ENCODE data around the gene CEND1.

The CEND1 gene

GRCh38 chr11:777288-778255 lies 12.3 kb downstream of the CEND1 start, which contains the start of gene GATD1:
TSS of gene GATD1 (minus strand) at chr11:777487. CDS start at chr11:777462, 25 bp downstream.
- peak; percentile 95 for DNase-seq

- no peak for DNase-seq
Observed at GRCh38 chr11:776561-777287, 13.2 kb downstream of the CEND1 start.

- no peak for DNase-seq
Observed at GRCh38 chr11:776263-776560, 13.7 kb downstream of the CEND1 start.

- no peak for DNase-seq
Observed at GRCh38 chr11:774873-775592, 14.9 kb downstream of the CEND1 start.

GRCh38 chr11:773830-774229 lies 16.1 kb downstream of the CEND1 start:
- no peak for DNase-seq

- no peak for DNase-seq
Observed at GRCh38 chr11:773425-773824, 16.5 kb downstream of the CEND1 start.

GRCh38 chr11:772429-773390 lies 17.2 kb downstream of the CEND1 start:
- DNase-seq = no peak

GRCh38 chr11:771617-772204 lies 18.2 kb downstream of the CEND1 start:
- no peak for DNase-seq

GRCh38 chr11:770642-771616 lies 19.0 kb downstream of the CEND1 start:
- no peak for DNase-seq

GRCh38 chr11:769887-770641 lies 19.8 kb downstream of the CEND1 start:
- DNase-seq = no peak

GRCh38 chr11:767238-767637 lies 22.7 kb downstream of the CEND1 start:
- no peak for DNase-seq

GRCh38 chr11:766936-767210 lies 23.0 kb downstream of the CEND1 start:
- DNase-seq = no peak

- DNase-seq = no peak
Observed at GRCh38 chr11:766106-766935, 23.6 kb downstream of the CEND1 start.

GRCh38 chr11:765802-766091 lies 24.1 kb downstream of the CEND1 start:
- DNase-seq = no peak

- DNase-seq = peak; percentile 63
Observed at GRCh38 chr11:765025-765801, 24.7 kb downstream of the CEND1 start.

- no peak for DNase-seq
Observed at GRCh38 chr11:764322-765024, 25.4 kb downstream of the CEND1 start.

- no peak for DNase-seq
Observed at GRCh38 chr11:763549-764321, 26.2 kb downstream of the CEND1 start.
